Thymus (tissue), 11 donors: ENCODE data around the gene OVOL1. TPM values are rescaled to one million over a fixed set of nuclear protein-coding genes. Genes with fewer than 3 reads are reported as not detected.
"Not testable (repeated sequence)": the region's sequence is repeated elsewhere in the genome, so short reads cannot be mapped to it uniquely, and the experiment has no call there.

Experiments
- DNase-seq, 9 donors: peaks; one replicate each; pipeline ENCODE4 v3.0.0-alpha.2; 2013; ENCODE audit warnings: low spot score in 9 of 9, low read depth in 6 of 9, missing footprints in 1 of 9
- H3K27ac ChIP-seq, 2 donors: one replicate each; pipeline ENCODE4 v1.5.1; 2013; ENCODE audit warnings: control low read depth in 1 of 2, low read depth in 1 of 2, low read length in 1 of 2, mild to moderate bottlenecking in 1 of 2, moderate library complexity in 1 of 2
- H3K27me3 ChIP-seq, 2 donors: one replicate each; pipeline ENCODE4 v1.5.1; 2013; ENCODE audit warnings: low read length in 1 of 2; ENCODE audit not compliant: control insufficient read depth in 2 of 2, insufficient read depth in 1 of 2
- H3K36me3 ChIP-seq, 2 donors: one replicate each; pipeline ENCODE4 v1.5.1; 2013; ENCODE audit warnings: low read length in 1 of 2, mild to moderate bottlenecking in 1 of 2, moderate library complexity in 1 of 2; ENCODE audit not compliant: control insufficient read depth in 2 of 2, insufficient read depth in 2 of 2
- H3K4me1 ChIP-seq, 2 donors: one replicate each; pipeline ENCODE4 v1.5.1; 2013; ENCODE audit warnings: low read length in 2 of 2; ENCODE audit not compliant: control insufficient read depth in 2 of 2, insufficient read depth in 2 of 2
- H3K4me3 ChIP-seq, 2 donors: one replicate each; pipeline ENCODE4 v1.5.1; 2013; ENCODE audit warnings: low read length in 2 of 2, control low read depth in 1 of 2, mild to moderate bottlenecking in 1 of 2
- H3K9me3 ChIP-seq, 2 donors: one replicate each; pipeline ENCODE4 v1.5.1; 2013; ENCODE audit warnings: low read length in 1 of 2, mild to moderate bottlenecking in 1 of 2; ENCODE audit not compliant: control insufficient read depth in 2 of 2, insufficient read depth in 1 of 2
- WGBS: extraction: QIAGEN DNeasy Blood & Tissue Kit; methylation state at CpG from one replicate; pipeline ENCODE4 v1.1.7; 2013; 5-methylcytosine and 5-hydroxymethylcytosine counted together
- polyA plus RNA-seq: library from polyadenylated mRNA; stranded (reverse); fragments of 200-250 nt; gene quantifications from one replicate; pipeline ENCODE4 v1.2.3, GENCODE V29; 2013
- total RNA-seq: library from RNA; stranded (reverse); fragments of 120-200 nt; gene quantifications from one replicate; pipeline ENCODE4 v1.2.4, GENCODE V29; 2013
- donor health status: healthy.

Gene OVOL1
- total and polyA plus RNA-seq, 2 donors: 0.47 to 1.3 TPM

- no peaks in the 10 kb centered on the region for H3K9me3 ChIP-seq
- H3K4me1 ChIP-seq: peaks cover 0 to 8% of the 10 kb centered on the region in 2 donors
- H3K4me3 ChIP-seq: no peak overlapping the region
- H3K27me3 ChIP-seq: peaks cover 0 to 25% of the 10 kb centered on the region in 2 donors
- H3K27ac ChIP-seq: no peak overlapping the region
- no peak for DNase-seq
- no peaks in the 10 kb centered on the region for H3K36me3 ChIP-seq
- 99% methylated on average over 3 of the region's 3 CpGs for WGBS
Observed at GRCh38 chr11:65816696-65817095, 29.8 kb downstream of the OVOL1 start.

DNA sequence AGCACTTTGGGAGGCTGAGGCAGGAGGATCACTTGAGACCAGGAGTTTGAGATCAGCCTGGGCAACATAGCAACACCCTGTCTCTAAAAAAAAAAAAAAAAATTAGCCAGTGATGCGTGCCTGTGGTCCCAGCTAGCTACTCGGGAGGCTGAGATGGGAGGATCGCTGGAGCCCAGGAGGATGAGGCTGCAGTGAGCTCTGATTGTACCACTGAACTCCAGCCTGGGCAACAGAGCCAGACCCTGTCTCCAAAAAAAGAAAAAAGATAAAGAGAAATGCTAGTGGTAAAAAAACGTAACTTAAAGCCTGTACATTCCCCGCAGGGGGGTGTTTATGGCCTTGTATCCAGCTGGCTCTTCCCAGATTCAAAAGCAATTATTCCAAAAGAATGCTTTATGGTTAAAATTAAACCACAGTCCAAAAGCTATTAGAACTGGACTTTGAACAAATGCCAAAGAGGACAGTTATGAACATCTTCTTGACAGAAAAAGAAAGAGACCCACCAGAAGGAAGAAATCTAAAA, 30.5 kb downstream of the OVOL1 start:
- no peaks in the 10 kb centered on the region for H3K36me3 ChIP-seq
- peaks cover 0 to 19% of the 10 kb centered on the region in 2 donors for H3K27me3 ChIP-seq
- peaks cover 0 to 8% of the 10 kb centered on the region in 2 donors for H3K4me1 ChIP-seq
- whole genome bisulfite sequencing: 89% methylated on average over 5 of the region's 5 CpGs
- peak overlapping the region; percentile 28 to 74 for H3K4me3 ChIP-seq
- H3K27ac ChIP-seq: no peak overlapping the region
- no peak for DNase-seq
- H3K9me3 ChIP-seq: no peaks in the 10 kb centered on the region

- no peaks in the 10 kb centered on the region for H3K36me3 ChIP-seq
- H3K27ac ChIP-seq: peak overlapping the region in 1 of 2 donors; percentile 75
- H3K4me1 ChIP-seq: peaks cover 0 to 8% of the 10 kb centered on the region in 2 donors
- H3K4me3 ChIP-seq: peak overlapping the region; percentile 28 to 74
- peaks cover 0 to 19% of the 10 kb centered on the region in 2 donors for H3K27me3 ChIP-seq
- 7% methylated on average over 74 of the region's 74 CpGs for whole genome bisulfite sequencing
- peak; percentile 62 to 92 (median 85) for DNase-seq
- H3K9me3 ChIP-seq: no peaks in the 10 kb centered on the region
Observed at GRCh38 chr11:65817835-65818680, 31.2 kb downstream of the OVOL1 start.

DNA sequence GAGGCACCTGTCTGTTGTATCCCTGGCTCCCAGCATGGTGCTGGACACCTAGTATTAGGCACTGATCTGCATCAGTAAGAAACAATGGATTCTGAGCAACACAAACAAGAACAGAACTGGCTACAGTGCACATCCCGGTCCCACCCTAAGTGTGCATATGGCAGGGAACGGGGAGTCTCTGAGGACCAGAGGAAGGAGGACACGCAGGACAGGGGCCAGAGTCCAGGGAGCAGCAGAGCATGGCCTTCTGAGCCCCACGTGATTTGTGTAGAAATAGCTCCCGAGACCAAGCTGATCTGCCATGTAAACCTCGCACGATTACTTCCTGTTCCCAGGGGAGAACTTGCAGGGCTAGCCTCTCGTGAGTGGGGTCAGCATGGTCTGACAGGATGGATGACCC, 34.2 kb downstream of the OVOL1 start:
- DNase-seq: no peak
- WGBS: 79% methylated on average over 8 of the region's 8 CpGs
- H3K4me3 ChIP-seq: no peak overlapping the region
- H3K27me3 ChIP-seq: peaks cover 0 to 15% of the 10 kb centered on the region in 2 donors
- no peaks in the 10 kb centered on the region for H3K36me3 ChIP-seq
- H3K27ac ChIP-seq: no peak overlapping the region
- H3K9me3 ChIP-seq: no peaks in the 10 kb centered on the region
- H3K4me1 ChIP-seq: peaks cover 0 to 8% of the 10 kb centered on the region in 2 donors

DNA sequence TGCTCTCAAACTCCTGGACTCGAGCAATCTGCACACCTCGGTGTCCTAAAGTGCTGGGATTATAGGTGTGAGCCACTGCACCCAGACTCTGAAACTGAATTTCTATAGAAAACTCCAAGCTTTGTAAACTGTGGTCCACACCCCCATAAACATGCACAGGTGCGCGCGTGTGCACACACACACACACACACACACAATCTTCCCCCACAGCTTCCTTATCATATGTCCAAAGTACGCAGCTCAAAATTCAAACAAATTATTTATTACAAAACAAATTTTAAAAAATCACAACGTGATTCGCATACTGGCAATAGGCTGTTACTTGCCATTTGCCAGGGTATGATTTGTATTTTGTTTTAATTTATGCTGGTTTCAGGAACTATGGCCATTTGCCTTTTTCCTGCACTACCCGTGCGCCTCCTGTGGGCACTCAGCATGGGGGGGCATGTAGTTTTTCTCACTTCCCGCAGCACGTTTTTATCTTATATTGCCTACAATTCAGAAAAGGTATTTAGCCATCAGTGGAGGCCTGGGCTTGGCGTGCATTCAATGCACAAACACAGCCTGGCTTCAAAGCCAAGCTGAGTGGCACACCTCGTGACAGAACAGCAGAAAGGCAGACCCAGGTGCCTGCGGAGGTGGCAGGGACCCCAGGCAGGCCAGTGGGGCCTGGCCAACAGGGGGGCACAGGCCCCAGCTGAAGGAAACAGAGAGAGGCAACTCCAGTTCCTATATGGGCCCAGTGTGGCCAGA, 36.1 kb downstream of the OVOL1 start:
- H3K4me3 ChIP-seq: no peak overlapping the region
- no peaks in the 10 kb centered on the region for H3K36me3 ChIP-seq
- WGBS: 93% methylated on average over 15 of the region's 15 CpGs
- no peaks in the 10 kb centered on the region for H3K9me3 ChIP-seq
- H3K27ac ChIP-seq: no peak overlapping the region
- no peaks in the 10 kb centered on the region for H3K27me3 ChIP-seq
- DNase-seq: no peak
- H3K4me1 ChIP-seq: peaks cover 0 to 2% of the 10 kb centered on the region in 2 donors

GRCh38 chr11:65826984-65827735, 40.3 kb downstream of the OVOL1 start:
- peaks cover 0 to 6% of the 10 kb centered on the region in 2 donors for H3K27me3 ChIP-seq
- 93% methylated on average over 8 of the region's 8 CpGs for WGBS
- H3K4me3 ChIP-seq: no peak overlapping the region
- H3K4me1 ChIP-seq: no peaks in the 10 kb centered on the region
- DNase-seq: no peak
- no peaks in the 10 kb centered on the region for H3K36me3 ChIP-seq
- H3K27ac ChIP-seq: no peak overlapping the region
- H3K9me3 ChIP-seq: no peaks in the 10 kb centered on the region

DNA sequence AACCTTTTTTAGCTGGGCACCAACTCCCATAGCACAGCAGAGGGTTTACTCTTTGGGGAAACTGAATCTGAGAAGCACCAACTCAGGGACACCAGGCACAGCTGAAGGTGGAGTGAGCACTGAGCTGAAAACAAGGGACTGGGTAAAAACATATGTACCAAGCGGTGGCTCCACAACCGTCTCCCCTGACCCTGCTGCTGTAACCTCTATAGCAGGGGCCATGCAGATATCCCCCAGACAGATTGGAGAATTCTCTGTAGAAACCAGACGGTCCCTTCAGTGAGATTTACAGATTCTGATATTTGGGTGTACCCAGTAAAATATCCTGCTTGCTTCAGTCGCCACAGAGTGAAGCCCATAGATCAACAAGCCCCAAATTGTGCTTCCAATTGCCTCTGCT, 42.6 kb downstream of the OVOL1 start:
- 93% methylated on average over 4 of the region's 4 CpGs for WGBS

DNA sequence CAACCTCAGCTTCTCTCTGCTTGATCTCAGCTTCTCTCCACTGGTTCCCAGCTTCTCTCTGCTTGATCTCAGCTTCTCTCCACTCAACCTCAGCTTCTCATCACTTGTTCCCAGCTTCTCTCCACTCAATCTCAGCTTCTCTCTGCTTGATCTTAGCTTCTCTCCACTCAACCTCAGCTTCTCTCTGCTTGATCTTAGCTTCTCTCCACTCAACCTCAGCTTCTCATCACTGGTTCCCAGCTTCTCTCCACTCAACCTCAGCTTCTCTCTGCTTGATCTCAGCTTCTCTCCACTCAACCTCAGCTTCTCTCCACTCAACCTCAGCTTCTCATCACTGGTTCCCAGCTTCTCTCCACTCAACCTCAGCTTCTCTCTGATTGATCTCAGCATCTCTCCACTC, 45.4 kb downstream of the OVOL1 start:
- H3K27ac ChIP-seq, H3K36me3 ChIP-seq, H3K9me3 ChIP-seq, DNase-seq, H3K4me3 ChIP-seq: not testable (repeated sequence)
- Histone ChIP-seq H3K27me3 (peaks cover 0 to 14% of the 10 kb centered on the region in 2 donors), H3K4me1 (peaks cover 6 to 19% of the 10 kb centered on the region in 2 donors)

More for the DNA sequence above, 42.6 kb downstream of the OVOL1 start:
- H3K36me3 ChIP-seq: no peaks in the 10 kb centered on the region
- H3K27ac ChIP-seq: peak overlapping the region in 1 of 2 donors; percentile 18
- H3K9me3 ChIP-seq: no peaks in the 10 kb centered on the region
- DNase-seq: no peak
- peaks cover 0 to 14% of the 10 kb centered on the region in 2 donors for H3K27me3 ChIP-seq
- no peak overlapping the region for H3K4me3 ChIP-seq
- peaks cover 6 to 18% of the 10 kb centered on the region in 2 donors for H3K4me1 ChIP-seq
